Occipital lobe (tissue), 2 donors: ENCODE data around the gene H2BK1. TPM values are rescaled to one million over a fixed set of nuclear protein-coding genes. Genes with fewer than 3 reads are reported as not detected.

ENCODE experiments used
- DNase-seq: peaks from one replicate; lab custom pipeline; 2025; lab: John Stamatoyannopoulos, UW
- total RNA-seq: library from RNA; depleted of rRNA; stranded (reverse); fragments of >200 nt; gene quantifications from one replicate; pipeline ENCODE4 v1.2.3, GENCODE V29; 2014

H2BK1 gene
- total RNA-seq, 1 donor from 2014 or later, result not detected

GRCh38 chr7:151245360-151246101 lies 35.2 kb upstream of the H2BK1 start:
- no peak for DNase-seq

GRCh38 chr7:151244841-151245346 lies 34.6 kb upstream of the H2BK1 start:
- DNase-seq, result no peak

GRCh38 chr7:151244196-151244840 lies 34.0 kb upstream of the H2BK1 start:
- DNase-seq, result no peak

- no peak for DNase-seq
These were observed 33.3 kb upstream of the H2BK1 start for GRCh38 chr7:151243408-151244195.

GRCh38 chr7:151243045-151243349 lies 32.7 kb upstream of the H2BK1 start:
- DNase-seq, result no peak

GRCh38 chr7:151242159-151243044 lies 32.1 kb upstream of the H2BK1 start:
- no peak for DNase-seq

- no peak for DNase-seq
These were observed 31.4 kb upstream of the H2BK1 start for GRCh38 chr7:151241755-151242096.

- DNase-seq, result no peak
These were observed 30.9 kb upstream of the H2BK1 start for GRCh38 chr7:151240942-151241754.

- DNase-seq, result no peak
These were observed 30.2 kb upstream of the H2BK1 start for GRCh38 chr7:151240536-151240935.

GRCh38 chr7:151239837-151240459 lies 29.7 kb upstream of the H2BK1 start:
- no peak for DNase-seq

- no peak for DNase-seq
These were observed 28.9 kb upstream of the H2BK1 start for GRCh38 chr7:151238924-151239836.

- no peak for DNase-seq
These were observed 28.0 kb upstream of the H2BK1 start for GRCh38 chr7:151238190-151238810.

GRCh38 chr7:151237244-151238189 lies 27.2 kb upstream of the H2BK1 start:
- DNase-seq, result no peak

GRCh38 chr7:151236406-151236805 lies 26.1 kb upstream of the H2BK1 start:
- no peak for DNase-seq

- DNase-seq, result no peak
These were observed 25.0 kb upstream of the H2BK1 start for GRCh38 chr7:151235091-151235787.

- DNase-seq, result no peak
These were observed 23.5 kb upstream of the H2BK1 start for GRCh38 chr7:151233804-151234203.
